Measurements from ENCODE around the gene DPY30.
"Not testable (repeated sequence)": the region's sequence is repeated elsewhere in the genome, so short reads cannot be mapped to it uniquely, and the experiment has no call there.

The DPY30 gene

GRCh38 chr2:32051836-32052439, 12.3 kb upstream of the DPY30 start:
- ATAC-seq = no peak
- TF ChIP-seq TSHZ2 (CRISPR knock-in tag; IDR thresholded peaks at IDR 0.05) (no peak), ISL1 (CRISPR knock-in tag; IDR thresholded peaks at IDR 0.05) (no peak), CREB5 (CRISPR knock-in tag; IDR thresholded peaks at IDR 0.05; ENCODE audit: low read depth) (no peak)

GRCh38 chr2:32043561-32043960, 4.0 kb upstream of the DPY30 start:
- TF ChIP-seq ZC3H10 (CRISPR knock-in tag; IDR thresholded peaks at IDR 0.05) = no peak
- TF ChIP-seq ISL1 (CRISPR knock-in tag; IDR thresholded peaks at IDR 0.05) = no peak
- TF ChIP-seq RARB (CRISPR knock-in tag; IDR thresholded peaks at IDR 0.05) = no peak
- no peak for TF ChIP-seq TOX (CRISPR knock-in tag; IDR thresholded peaks at IDR 0.05; ENCODE audit: borderline replicate concordance)
- no peak for TF ChIP-seq GLIS3 (CRISPR knock-in tag; IDR thresholded peaks at IDR 0.05)
- TF ChIP-seq OSR1 (CRISPR knock-in tag; IDR thresholded peaks at IDR 0.05) = no peak
- no peak for TF ChIP-seq ESRRG (CRISPR knock-in tag; IDR thresholded peaks at IDR 0.05)
- no peak for TF ChIP-seq ZFP3 (CRISPR knock-in tag; IDR thresholded peaks at IDR 0.05)
- no peak for TF ChIP-seq PPARA (CRISPR knock-in tag; IDR thresholded peaks at IDR 0.05; ENCODE audit: borderline replicate concordance)
- TF ChIP-seq CREB5 (CRISPR knock-in tag; IDR thresholded peaks at IDR 0.05; ENCODE audit: low read depth) = no peak

GRCh38 chr2:32034198-32034887, 5.3 kb downstream of the DPY30 start:
- peak; percentile 45 for ATAC-seq

More at GRCh38 chr2:32043561-32043960, 4.0 kb upstream of the DPY30 start:
- ATAC-seq = no peak

- ATAC-seq = not testable (repeated sequence)
These were observed 20.7 kb downstream of the DPY30 start for GRCh38 chr2:32018789-32019482.

GRCh38 chr2:32012872-32013271, 26.7 kb downstream of the DPY30 start:
- no peak for TF ChIP-seq ZNF8 (CRISPR knock-in tag; IDR thresholded peaks at IDR 0.05)
- TF ChIP-seq SNAI2 (CRISPR knock-in tag; IDR thresholded peaks at IDR 0.05) = no peak
- TF ChIP-seq ARNTL (CRISPR knock-in tag; IDR thresholded peaks at IDR 0.05; ENCODE audit: borderline replicate concordance, low read depth) = no peak
- TF ChIP-seq ISL1 (CRISPR knock-in tag; IDR thresholded peaks at IDR 0.05) = 0 out of 2 replicates have a peak, but pooled peaks have one; percentile 18
- ATAC-seq = no peak

GRCh38 chr2:32011485-32011960, 28.1 kb downstream of the DPY30 start:
- no peak for TF ChIP-seq ARNTL (CRISPR knock-in tag; IDR thresholded peaks at IDR 0.05; ENCODE audit: borderline replicate concordance, low read depth)
- TF ChIP-seq ZNF70 (CRISPR knock-in tag; IDR thresholded peaks at IDR 0.05) = peak; percentile 50; the same call in 1 of the 2 replicates
- TF ChIP-seq ZNF8 (CRISPR knock-in tag; IDR thresholded peaks at IDR 0.05) = peak; percentile 3; the same call in 1 of the 2 replicates
- no peak for TF ChIP-seq OSR1 (CRISPR knock-in tag; IDR thresholded peaks at IDR 0.05)
- ATAC-seq = no peak
